HCT116 (cell line): ENCODE results near the gene HES1. TPM values are rescaled to one million over a fixed set of nuclear protein-coding genes. Genes with fewer than 3 reads are reported as not detected.

ENCODE experiments used
- ATAC-seq: fragments of 200-7000 bp; cut with Tn5 transposase; 2 replicates; pipeline ENCODE4 v1.9.1; 2020; ENCODE audit warnings: mild to moderate bottlenecking, moderate library complexity
- BruUV-seq: library from RNA; stranded (reverse); fragments of 400-500 nt; replicated peaks from 2 replicates; lab custom pipeline; 2021; lab: Mats Ljungman, UMichigan
- CTCF ChIA-PET: fragments of 300-600 bp; sonication (Branson Sonifier 250); formaldehyde crosslinking; loops from one replicate; lab custom pipeline; 2021; ENCODE audit warnings: antibody characterized with exemption; lab: Charles Lee
- POLR2A ChIA-PET: fragments of 300-600, 350-600 bp; sonication (Branson Sonifier 250); formaldehyde crosslinking; loops from one replicate; lab custom pipeline; 2021; ENCODE audit warnings: antibody characterized with exemption; lab: Charles Lee
- RAD21 ChIA-PET, 2 experiments: fragments of 300-600 bp; sonication (Branson Sonifier 250); formaldehyde crosslinking; loops; one replicate each; lab custom pipeline; 2023; ENCODE audit warnings: low total read pairs in 2 of 2; ENCODE audit not compliant: uncharacterized antibody in 2 of 2, unreplicated experiment in 2 of 2, low non-redundant PET in 1 of 2; lab: Charles Lee
- DNase-seq: peaks from one replicate; pipeline ENCODE4 v3.0.0-alpha.2; 2010; ENCODE audit warnings: low read depth, low spot score
- H2AFZ ChIP-seq: fragments of 200-600 bp; shearing (Covaris generic), sonication (generic); 2 replicates; pipeline ENCODE4 v1.6.1; 2017; ENCODE audit warnings: low read depth, mixed run types, mixed read lengths, antibody characterized with exemption, low read length; ENCODE audit not compliant: poor library complexity, severe bottlenecking
- H3K27ac ChIP-seq: 2 replicates; pipeline ENCODE4 v1.5.1; 2012; ENCODE audit warnings: low read depth, low read length
- H3K27me3 ChIP-seq: fragments of 200-600 bp; sonication (generic); 2 replicates; pipeline ENCODE4 v1.6.1; 2016; ENCODE audit warnings: mixed run types, low read length, mixed read lengths; ENCODE audit not compliant: insufficient read depth
- H3K36me3 ChIP-seq, 2 experiments: fragments of 200-500 bp in 1 of 2; fragments of 200-600 bp in 1 of 2; sonication (Bioruptor generic) in 1 of 2; sonication (generic) in 1 of 2; 2 replicates each; pipeline versions ENCODE4 v1.5.1 to v1.6.1; 2014 to 2016; ENCODE audit warnings: low read length in 2 of 2, inconsistent platforms in 1 of 2, mixed read lengths in 1 of 2, mixed run types in 1 of 2; ENCODE audit not compliant: insufficient read depth in 2 of 2, control insufficient read depth in 1 of 2
- H3K4me1 ChIP-seq, 2 experiments: fragments of 200-600 bp in 1 of 2; sonication (generic) in 1 of 2; 2 replicates each; pipeline versions ENCODE4 v1.5.1 to v1.6.1; 2012 to 2017; ENCODE audit warnings: low read length in 2 of 2, inconsistent platforms in 1 of 2, mild to moderate bottlenecking in 1 of 2, mixed read lengths in 1 of 2, mixed run types in 1 of 2, moderate library complexity in 1 of 2; ENCODE audit not compliant: insufficient read depth in 2 of 2, control insufficient read depth in 1 of 2
- H3K4me2 ChIP-seq: fragments of 200-600 bp; sonication (generic); 2 replicates; pipeline ENCODE4 v1.6.1; 2017; ENCODE audit warnings: mixed run types, low read length, mixed read lengths
- H3K4me3 ChIP-seq, 2 experiments: fragments of 200-600 bp in 1 of 2; sonication (generic) in 1 of 2; replicated peaks in 1 of 2; 2 replicates each; pipeline ENCODE4 v1.5.1; 2011 to 2016; ENCODE audit warnings: low read length in 2 of 2, control low read depth in 1 of 2, low read depth in 1 of 2, mild to moderate bottlenecking in 1 of 2, mixed read lengths in 1 of 2, mixed run types in 1 of 2
- H3K79me2 ChIP-seq: fragments of 200-600 bp; sonication (generic); 2 replicates; pipeline ENCODE4 v1.6.1; 2017; ENCODE audit warnings: mild to moderate bottlenecking, mixed run types, low read length, moderate library complexity, mixed read lengths; ENCODE audit not compliant: insufficient read depth
- H3K9ac ChIP-seq: fragments of 200-600 bp; sonication (generic); 2 replicates; pipeline ENCODE4 v1.6.1; 2016; ENCODE audit warnings: low read length, mixed read lengths
- H3K9me2 ChIP-seq: fragments of 200-600 bp; sonication (generic), shearing (Covaris generic); 2 replicates; pipeline ENCODE4 v1.6.1; 2017; ENCODE audit warnings: mixed run types, mild to moderate bottlenecking, moderate library complexity; ENCODE audit not compliant: insufficient read depth
- H3K9me3 ChIP-seq, 2 experiments: fragments of 200-500 bp in 1 of 2; fragments of 200-600 bp in 1 of 2; sonication (Bioruptor generic) in 1 of 2; sonication (generic) in 1 of 2; 2 replicates each; pipeline ENCODE4 v1.6.1; 2014 to 2017; ENCODE audit warnings: low read length in 2 of 2, mixed read lengths in 2 of 2, inconsistent platforms in 1 of 2, low read depth in 1 of 2, mild to moderate bottlenecking in 1 of 2, mixed run types in 1 of 2, moderate library complexity in 1 of 2; ENCODE audit not compliant: control insufficient read depth in 1 of 2, insufficient read depth in 1 of 2
- H4K20me1 ChIP-seq: fragments of 200-600 bp; sonication (generic), shearing (Covaris generic); 2 replicates; pipeline ENCODE4 v1.6.1; 2017; ENCODE audit warnings: mixed run types, mild to moderate bottlenecking, moderate library complexity; ENCODE audit not compliant: insufficient read depth
- ATF3 ChIP-seq: IDR thresholded peaks from 2 replicates; pipeline ENCODE4 v1.6.1; 2012
- CBX3 ChIP-seq: IDR thresholded peaks from 2 replicates; pipeline ENCODE4 v1.6.1; 2012; ENCODE audit warnings: low read depth
- CEBPB ChIP-seq: IDR thresholded peaks from 2 replicates; pipeline ENCODE4 v1.6.1; 2012; ENCODE audit warnings: low read depth
- ELF1 ChIP-seq: IDR thresholded peaks from 2 replicates; pipeline ENCODE4 v1.6.1; 2012; ENCODE audit warnings: low read depth, borderline replicate concordance
- EZH2phosphoT487 ChIP-seq: fragments of 200-600 bp; IDR thresholded peaks from 2 replicates; pipeline ENCODE4 v1.6.1; 2018; ENCODE audit warnings: antibody characterized with exemption, borderline replicate concordance
- FOSL1 ChIP-seq: IDR thresholded peaks from 2 replicates; pipeline ENCODE4 v1.6.1; 2012; ENCODE audit warnings: low read depth
- JUND ChIP-seq: IDR thresholded peaks from 2 replicates; pipeline ENCODE4 v1.6.1; 2012
- SIN3A ChIP-seq: IDR thresholded peaks from 2 replicates; pipeline ENCODE4 v1.6.1; 2012; ENCODE audit warnings: low read depth
- SRF ChIP-seq: IDR thresholded peaks from 2 replicates; pipeline ENCODE4 v1.6.1; 2012; ENCODE audit warnings: low read depth
- TCF7L2 ChIP-seq: IDR thresholded peaks from 2 replicates; pipeline ENCODE4 v1.7.0; 2011; ENCODE audit warnings: borderline replicate concordance, inconsistent platforms; ENCODE audit not compliant: insufficient read depth, insufficient read length; ENCODE audit errors: extremely low read depth
- YY1 ChIP-seq: IDR thresholded peaks from 2 replicates; pipeline ENCODE4 v1.6.1; 2011; ENCODE audit warnings: low read length, low read depth, moderate library complexity, mild to moderate bottlenecking; ENCODE audit not compliant: insufficient replicate concordance; ENCODE audit errors: extremely low read depth
- ZBTB33 ChIP-seq: IDR thresholded peaks from 2 replicates; pipeline ENCODE4 v1.6.1; 2011; ENCODE audit warnings: mild to moderate bottlenecking, low read length, moderate library complexity; ENCODE audit not compliant: insufficient replicate concordance; ENCODE audit errors: extremely low read depth
- ZFX ChIP-seq: fragments of 450-650 bp; IDR thresholded peaks from 2 replicates; pipeline ENCODE4 v1.6.1; 2017
- ZNF274 ChIP-seq: fragments of 200-500 bp; sonication (Bioruptor generic); IDR thresholded peaks from 2 replicates; pipeline ENCODE4 v1.6.1; 2014; ENCODE audit warnings: mild to moderate bottlenecking, low read depth, low read length, inconsistent platforms
- intact Hi-C: fragments of 100-400 bp; cut with micrococcal nuclease; formaldehyde crosslinking; loops from 2 replicates; pipeline ENCODE4 v1.10.0; 2022
- total RNA-seq: library from RNA; stranded (reverse); gene quantifications from one replicate; pipeline ENCODE4 v1.2.1, GENCODE V29; 2021; ENCODE audit not compliant: unreplicated experiment
- TF ChIP-seq, protein P1 (sequence below): IDR thresholded peaks from 2 replicates; pipeline ENCODE4 v1.6.1; 2012; ENCODE audit warnings: low read depth

The HES1 gene
- total RNA-seq, 1 experiment from 2014 or later = 32.9 TPM

DNA sequence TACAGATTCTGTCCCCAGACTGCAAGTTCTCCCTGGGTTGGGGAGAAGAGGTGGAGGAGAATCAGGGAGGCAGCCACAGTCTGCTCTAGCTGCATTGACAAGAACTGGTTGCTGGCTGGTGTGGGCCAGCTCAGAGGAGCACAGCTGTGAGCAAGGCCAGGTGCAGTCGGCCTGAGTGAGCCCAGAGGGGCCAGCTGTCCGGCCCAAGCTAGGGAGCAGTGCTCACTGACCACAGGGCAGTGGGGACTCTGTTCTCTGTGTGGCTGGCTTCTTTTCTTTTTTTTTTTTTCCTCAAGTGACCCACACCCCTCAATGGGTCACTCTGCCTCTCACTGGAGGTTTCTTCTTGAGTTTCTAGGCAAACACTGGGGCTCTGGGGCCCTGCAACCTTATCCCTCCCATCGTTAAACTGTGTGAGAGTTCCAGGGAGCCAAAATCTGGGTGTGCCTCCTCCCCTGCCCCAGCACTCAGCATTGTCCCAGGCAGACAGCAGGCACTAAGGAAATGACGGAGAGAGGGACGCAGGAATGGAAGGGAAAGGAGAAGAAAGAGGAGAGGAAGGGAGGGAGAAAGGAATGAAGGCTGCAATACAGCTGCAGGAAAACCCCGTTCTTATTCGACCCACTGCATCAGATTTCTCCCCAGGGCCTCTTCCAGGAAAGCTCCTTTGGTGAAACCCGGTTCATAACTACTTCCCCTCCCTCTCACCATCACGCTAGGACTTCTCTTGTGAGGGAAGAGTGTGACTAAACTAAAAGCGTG lies 37.7 kb upstream of the HES1 start:
- Histone ChIP-seq H3K4me3 (no peak overlapping the region), H3K27ac (no peak overlapping the region), H3K79me2 (no peaks in the 10 kb centered on the region), H3K36me3 (no peaks in the 10 kb centered on the region), H3K9me2 (no peaks in the 10 kb centered on the region), H3K27me3 (no peaks in the 10 kb centered on the region; the same call in 1 of the 2 replicates), H3K9me3 (no peaks in the 10 kb centered on the region), H2AFZ (no peak overlapping the region), H3K4me1 (peaks cover 0 to 16% of the 10 kb centered on the region in 2 experiments; a peak in 3 of 4 replicates), H4K20me1 (no peaks in the 10 kb centered on the region), H3K9ac (no peak overlapping the region), H3K4me2 (no peak overlapping the region)
- TF ChIP-seq EZH2phosphoT487 (no peak), CEBPB (no peak), ZBTB33 (no peak)
- no peak for DNase-seq
- POLR2A ChIA-PET = no interaction called here
- intact Hi-C loops = no loop called here
- RAD21 ChIA-PET = no interaction called here
- BruUV-seq = no TSS peak
- no peak for ATAC-seq
- CTCF ChIA-PET = no interaction called here

- Histone ChIP-seq H3K9me3 (no peaks in the 10 kb centered on the region), H3K4me2 (no peak overlapping the region), H3K4me3 (no peak overlapping the region), H3K9me2 (no peaks in the 10 kb centered on the region), H3K9ac (no peak overlapping the region), H2AFZ (no peak overlapping the region), H4K20me1 (no peaks in the 10 kb centered on the region), H3K4me1 (peaks cover 0 to 16% of the 10 kb centered on the region in 2 experiments; a peak in 3 of 4 replicates), H3K36me3 (no peaks in the 10 kb centered on the region), H3K27ac (no peak overlapping the region), H3K27me3 (no peaks in the 10 kb centered on the region; the same call in 1 of the 2 replicates), H3K79me2 (no peaks in the 10 kb centered on the region)
- RAD21 ChIA-PET = no interaction called here
- POLR2A ChIA-PET = interaction anchor here (0.7 kb wide), 1 partner anchor 9 kb away, joined by 3 read pairs; no protein-coding TSS in a partner anchor
- no TSS peak for BruUV-seq
- CTCF ChIA-PET = no interaction called here
- DNase-seq (no peak), ATAC-seq (no peak)
- intact Hi-C loops = no loop called here
- TF ChIP-seq CBX3 = no peak
- TF ChIP-seq, protein P1, sequence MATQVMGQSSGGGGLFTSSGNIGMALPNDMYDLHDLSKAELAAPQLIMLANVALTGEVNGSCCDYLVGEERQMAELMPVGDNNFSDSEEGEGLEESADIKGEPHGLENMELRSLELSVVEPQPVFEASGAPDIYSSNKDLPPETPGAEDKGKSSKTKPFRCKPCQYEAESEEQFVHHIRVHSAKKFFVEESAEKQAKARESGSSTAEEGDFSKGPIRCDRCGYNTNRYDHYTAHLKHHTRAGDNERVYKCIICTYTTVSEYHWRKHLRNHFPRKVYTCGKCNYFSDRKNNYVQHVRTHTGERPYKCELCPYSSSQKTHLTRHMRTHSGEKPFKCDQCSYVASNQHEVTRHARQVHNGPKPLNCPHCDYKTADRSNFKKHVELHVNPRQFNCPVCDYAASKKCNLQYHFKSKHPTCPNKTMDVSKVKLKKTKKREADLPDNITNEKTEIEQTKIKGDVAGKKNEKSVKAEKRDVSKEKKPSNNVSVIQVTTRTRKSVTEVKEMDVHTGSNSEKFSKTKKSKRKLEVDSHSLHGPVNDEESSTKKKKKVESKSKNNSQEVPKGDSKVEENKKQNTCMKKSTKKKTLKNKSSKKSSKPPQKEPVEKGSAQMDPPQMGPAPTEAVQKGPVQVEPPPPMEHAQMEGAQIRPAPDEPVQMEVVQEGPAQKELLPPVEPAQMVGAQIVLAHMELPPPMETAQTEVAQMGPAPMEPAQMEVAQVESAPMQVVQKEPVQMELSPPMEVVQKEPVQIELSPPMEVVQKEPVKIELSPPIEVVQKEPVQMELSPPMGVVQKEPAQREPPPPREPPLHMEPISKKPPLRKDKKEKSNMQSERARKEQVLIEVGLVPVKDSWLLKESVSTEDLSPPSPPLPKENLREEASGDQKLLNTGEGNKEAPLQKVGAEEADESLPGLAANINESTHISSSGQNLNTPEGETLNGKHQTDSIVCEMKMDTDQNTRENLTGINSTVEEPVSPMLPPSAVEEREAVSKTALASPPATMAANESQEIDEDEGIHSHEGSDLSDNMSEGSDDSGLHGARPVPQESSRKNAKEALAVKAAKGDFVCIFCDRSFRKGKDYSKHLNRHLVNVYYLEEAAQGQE = no peak
- no peak for TF ChIP-seq CEBPB
- no peak for TF ChIP-seq ATF3
- TF ChIP-seq TCF7L2 = no peak
- no peak for TF ChIP-seq SIN3A
- TF ChIP-seq JUND = no peak
- TF ChIP-seq YY1 = no peak
- no peak for TF ChIP-seq ZNF274
- TF ChIP-seq SRF = no peak
- no peak for TF ChIP-seq ZFX
- TF ChIP-seq FOSL1 = no peak
- TF ChIP-seq ELF1 = no peak
Observed at GRCh38 chr3:194098843-194099183, 37.1 kb upstream of the HES1 start.
